HCT116 (cell line): ENCODE measurements around the gene RIPOR1. TPM values are rescaled to one million over a fixed set of nuclear protein-coding genes. Genes with fewer than 3 reads are reported as not detected.

ENCODE experiments used
- ATAC-seq: fragments of 200-7000 bp; cut with Tn5 transposase; 2 replicates; pipeline ENCODE4 v1.9.1; 2020; ENCODE audit warnings: mild to moderate bottlenecking, moderate library complexity
- BruUV-seq: library from RNA; stranded (reverse); fragments of 400-500 nt; replicated peaks from 2 replicates; lab custom pipeline; 2021; lab: Mats Ljungman, UMichigan
- CTCF ChIA-PET: fragments of 300-600 bp; sonication (Branson Sonifier 250); formaldehyde crosslinking; loops from one replicate; lab custom pipeline; 2021; ENCODE audit warnings: antibody characterized with exemption; lab: Charles Lee
- POLR2A ChIA-PET: fragments of 300-600, 350-600 bp; sonication (Branson Sonifier 250); formaldehyde crosslinking; loops from one replicate; lab custom pipeline; 2021; ENCODE audit warnings: antibody characterized with exemption; lab: Charles Lee
- RAD21 ChIA-PET, 2 experiments: fragments of 300-600 bp; sonication (Branson Sonifier 250); formaldehyde crosslinking; loops; one replicate each; lab custom pipeline; 2023; ENCODE audit warnings: low total read pairs in 2 of 2; ENCODE audit not compliant: uncharacterized antibody in 2 of 2, unreplicated experiment in 2 of 2, low non-redundant PET in 1 of 2; lab: Charles Lee
- DNase-seq: peaks from one replicate; pipeline ENCODE4 v3.0.0-alpha.2; 2010; ENCODE audit warnings: low read depth, low spot score
- H2AFZ ChIP-seq: fragments of 200-600 bp; shearing (Covaris generic), sonication (generic); 2 replicates; pipeline ENCODE4 v1.6.1; 2017; ENCODE audit warnings: low read depth, mixed run types, mixed read lengths, antibody characterized with exemption, low read length; ENCODE audit not compliant: poor library complexity, severe bottlenecking
- H3K27ac ChIP-seq: 2 replicates; pipeline ENCODE4 v1.5.1; 2012; ENCODE audit warnings: low read depth, low read length
- H3K27me3 ChIP-seq: fragments of 200-600 bp; sonication (generic); 2 replicates; pipeline ENCODE4 v1.6.1; 2016; ENCODE audit warnings: mixed run types, low read length, mixed read lengths; ENCODE audit not compliant: insufficient read depth
- H3K36me3 ChIP-seq, 2 experiments: fragments of 200-500 bp in 1 of 2; fragments of 200-600 bp in 1 of 2; sonication (Bioruptor generic) in 1 of 2; sonication (generic) in 1 of 2; 2 replicates each; pipeline versions ENCODE4 v1.5.1 to v1.6.1; 2014 to 2016; ENCODE audit warnings: low read length in 2 of 2, inconsistent platforms in 1 of 2, mixed read lengths in 1 of 2, mixed run types in 1 of 2; ENCODE audit not compliant: insufficient read depth in 2 of 2, control insufficient read depth in 1 of 2
- H3K4me1 ChIP-seq, 2 experiments: fragments of 200-600 bp in 1 of 2; sonication (generic) in 1 of 2; 2 replicates each; pipeline versions ENCODE4 v1.5.1 to v1.6.1; 2012 to 2017; ENCODE audit warnings: low read length in 2 of 2, inconsistent platforms in 1 of 2, mild to moderate bottlenecking in 1 of 2, mixed read lengths in 1 of 2, mixed run types in 1 of 2, moderate library complexity in 1 of 2; ENCODE audit not compliant: insufficient read depth in 2 of 2, control insufficient read depth in 1 of 2
- H3K4me2 ChIP-seq: fragments of 200-600 bp; sonication (generic); 2 replicates; pipeline ENCODE4 v1.6.1; 2017; ENCODE audit warnings: mixed run types, low read length, mixed read lengths
- H3K4me3 ChIP-seq, 2 experiments: fragments of 200-600 bp in 1 of 2; sonication (generic) in 1 of 2; replicated peaks in 1 of 2; 2 replicates each; pipeline ENCODE4 v1.5.1; 2011 to 2016; ENCODE audit warnings: low read length in 2 of 2, control low read depth in 1 of 2, low read depth in 1 of 2, mild to moderate bottlenecking in 1 of 2, mixed read lengths in 1 of 2, mixed run types in 1 of 2
- H3K79me2 ChIP-seq: fragments of 200-600 bp; sonication (generic); 2 replicates; pipeline ENCODE4 v1.6.1; 2017; ENCODE audit warnings: mild to moderate bottlenecking, mixed run types, low read length, moderate library complexity, mixed read lengths; ENCODE audit not compliant: insufficient read depth
- H3K9ac ChIP-seq: fragments of 200-600 bp; sonication (generic); 2 replicates; pipeline ENCODE4 v1.6.1; 2016; ENCODE audit warnings: low read length, mixed read lengths
- H3K9me2 ChIP-seq: fragments of 200-600 bp; sonication (generic), shearing (Covaris generic); 2 replicates; pipeline ENCODE4 v1.6.1; 2017; ENCODE audit warnings: mixed run types, mild to moderate bottlenecking, moderate library complexity; ENCODE audit not compliant: insufficient read depth
- H3K9me3 ChIP-seq, 2 experiments: fragments of 200-500 bp in 1 of 2; fragments of 200-600 bp in 1 of 2; sonication (Bioruptor generic) in 1 of 2; sonication (generic) in 1 of 2; 2 replicates each; pipeline ENCODE4 v1.6.1; 2014 to 2017; ENCODE audit warnings: low read length in 2 of 2, mixed read lengths in 2 of 2, inconsistent platforms in 1 of 2, low read depth in 1 of 2, mild to moderate bottlenecking in 1 of 2, mixed run types in 1 of 2, moderate library complexity in 1 of 2; ENCODE audit not compliant: control insufficient read depth in 1 of 2, insufficient read depth in 1 of 2
- H4K20me1 ChIP-seq: fragments of 200-600 bp; sonication (generic), shearing (Covaris generic); 2 replicates; pipeline ENCODE4 v1.6.1; 2017; ENCODE audit warnings: mixed run types, mild to moderate bottlenecking, moderate library complexity; ENCODE audit not compliant: insufficient read depth
- CBX3 ChIP-seq: IDR thresholded peaks from 2 replicates; pipeline ENCODE4 v1.6.1; 2012; ENCODE audit warnings: low read depth
- CEBPB ChIP-seq: IDR thresholded peaks from 2 replicates; pipeline ENCODE4 v1.6.1; 2012; ENCODE audit warnings: low read depth
- CTCF ChIP-seq, 3 experiments: fragments of 200-600 bp in 1 of 3; sonication (generic) in 1 of 3; IDR thresholded peaks in 2 of 3; conservative IDR thresholded peaks in 1 of 3; 2 replicates each; pipeline ENCODE4 v1.5.1; 2012 to 2017; ENCODE audit warnings: low read depth in 2 of 3, low read length in 2 of 3, antibody characterized with exemption in 1 of 3, borderline replicate concordance in 1 of 3, control low read depth in 1 of 3, mild to moderate bottlenecking in 1 of 3, mixed read lengths in 1 of 3, mixed run types in 1 of 3, moderate library complexity in 1 of 3; ENCODE audit not compliant: insufficient read depth in 1 of 3
- EZH2 ChIP-seq: fragments of 200-600 bp; sonication (generic); IDR thresholded peaks from 2 replicates; pipeline ENCODE4 v1.6.1; 2017; ENCODE audit warnings: antibody characterized with exemption, mixed run types
- JUND ChIP-seq: IDR thresholded peaks from 2 replicates; pipeline ENCODE4 v1.6.1; 2012
- MAX ChIP-seq: IDR thresholded peaks from 2 replicates; pipeline ENCODE4 v1.6.1; 2012
- POLR2AphosphoS5 ChIP-seq: IDR thresholded peaks from 2 replicates; pipeline ENCODE4 v1.6.1; 2011; ENCODE audit warnings: mild to moderate bottlenecking, low read depth, low read length, moderate library complexity
- RAD21 ChIP-seq: IDR thresholded peaks from 2 replicates; pipeline ENCODE4 v1.6.1; 2012; ENCODE audit warnings: low read depth, mild to moderate bottlenecking
- SIN3A ChIP-seq: IDR thresholded peaks from 2 replicates; pipeline ENCODE4 v1.6.1; 2012; ENCODE audit warnings: low read depth
- SP1 ChIP-seq: IDR thresholded peaks from 2 replicates; pipeline ENCODE4 v1.6.1; 2012; ENCODE audit warnings: low read depth
- SRF ChIP-seq: IDR thresholded peaks from 2 replicates; pipeline ENCODE4 v1.6.1; 2012; ENCODE audit warnings: low read depth
- TCF7L2 ChIP-seq: IDR thresholded peaks from 2 replicates; pipeline ENCODE4 v1.7.0; 2011; ENCODE audit warnings: borderline replicate concordance, inconsistent platforms; ENCODE audit not compliant: insufficient read depth, insufficient read length; ENCODE audit errors: extremely low read depth
- YY1 ChIP-seq: IDR thresholded peaks from 2 replicates; pipeline ENCODE4 v1.6.1; 2011; ENCODE audit warnings: low read length, low read depth, moderate library complexity, mild to moderate bottlenecking; ENCODE audit not compliant: insufficient replicate concordance; ENCODE audit errors: extremely low read depth
- ZBTB33 ChIP-seq: IDR thresholded peaks from 2 replicates; pipeline ENCODE4 v1.6.1; 2011; ENCODE audit warnings: mild to moderate bottlenecking, low read length, moderate library complexity; ENCODE audit not compliant: insufficient replicate concordance; ENCODE audit errors: extremely low read depth
- ZFX ChIP-seq: fragments of 450-650 bp; IDR thresholded peaks from 2 replicates; pipeline ENCODE4 v1.6.1; 2017
- intact Hi-C: fragments of 100-400 bp; cut with micrococcal nuclease; formaldehyde crosslinking; loops from 2 replicates; pipeline ENCODE4 v1.10.0; 2022
- total RNA-seq: library from RNA; stranded (reverse); gene quantifications from one replicate; pipeline ENCODE4 v1.2.1, GENCODE V29; 2021; ENCODE audit not compliant: unreplicated experiment

RIPOR1 gene
- total RNA-seq, 1 experiment from 2014 or later: 60.0 TPM

- CTCF ChIA-PET: interaction anchor here (0.9 to 4.3 kb wide), 4 partner anchors 11 to 36 kb away, joined by 3 to 40 read pairs (median 4); partner anchors contain the start of gene ATP6V0D1
- intact Hi-C loops: no loop called here
- Histone ChIP-seq H3K4me2 (no peak overlapping the region), H3K36me3 (no peaks in the 10 kb centered on the region), H3K79me2 (no peaks in the 10 kb centered on the region), H2AFZ (no peak overlapping the region), H3K4me1 (peaks cover 0 to 29% of the 10 kb centered on the region in 2 experiments; a peak in 3 of 4 replicates), H3K27me3 (no peaks in the 10 kb centered on the region), H3K4me3 (no peak overlapping the region), H3K9me3 (no peaks in the 10 kb centered on the region), H3K9ac (no peak overlapping the region), H3K27ac (no peak overlapping the region), H3K9me2 (no peaks in the 10 kb centered on the region), H4K20me1 (no peaks in the 10 kb centered on the region)
- no peak for ATAC-seq
- no peak for TF ChIP-seq MAX
- TF ChIP-seq SIN3A: no peak
- no peak for TF ChIP-seq TCF7L2
- TF ChIP-seq CTCF (IDR thresholded peaks at IDR 0.05 in 2 of 3, conservative IDR thresholded peaks at IDR 0.05 in 1 of 3; ENCODE audit: borderline replicate concordance in 1 of 3, insufficient read depth in 1 of 3, low read depth in 2 of 3, low read length in 2 of 3): no peak
- RAD21 ChIA-PET: no interaction called here
- no TSS peak for BruUV-seq
- DNase-seq: no peak
- POLR2A ChIA-PET: interaction anchor here (0.7 kb wide), 1 partner anchor 27 kb away, joined by 3 read pairs; no protein-coding TSS in a partner anchor
These were observed 11.5 kb upstream of the RIPOR1 start for GRCh38 chr16:67517155-67517445.

- no peak overlapping the region for H3K27ac ChIP-seq
- DNase-seq: no peak
- H4K20me1 ChIP-seq: no peaks in the 10 kb centered on the region
- intact Hi-C loops: no loop called here
- H3K9me3 ChIP-seq: no peaks in the 10 kb centered on the region
- no peaks in the 10 kb centered on the region for H3K27me3 ChIP-seq
- no peak overlapping the region for H2AFZ ChIP-seq
- no peaks in the 10 kb centered on the region for H3K9me2 ChIP-seq
- no peaks in the 10 kb centered on the region for H3K36me3 ChIP-seq
- H3K4me2 ChIP-seq: no peak overlapping the region
- POLR2A ChIA-PET: no interaction called here
- RAD21 ChIA-PET: no interaction called here
- CTCF ChIA-PET: interaction anchor here (0.9 to 1.6 kb wide), 2 partner anchors 19 to 37 kb away, joined by 3 to 4 read pairs; partner anchors contain the start of gene ATP6V0D1
- no peak overlapping the region for H3K9ac ChIP-seq
- no peak overlapping the region for H3K4me3 ChIP-seq
- H3K4me1 ChIP-seq: peaks cover 0 to 29% of the 10 kb centered on the region in 2 experiments; a peak in 3 of 4 replicates
- no peaks in the 10 kb centered on the region for H3K79me2 ChIP-seq
- no peak for ATAC-seq
- BruUV-seq: no TSS peak
- TF ChIP-seq EZH2 (no peak), RAD21 (no peak), CEBPB (no peak), SP1 (no peak), ZBTB33 (no peak), CBX3 (no peak), ZFX (no peak), SIN3A (no peak), JUND (no peak), TCF7L2 (no peak), YY1 (no peak), SRF (no peak), POLR2AphosphoS5 (no peak)
These were observed 10.8 kb upstream of the RIPOR1 start for GRCh38 chr16:67517661-67518423.
